GM12891 (cell line): ENCODE data around the gene PDIA2.

Experiments used
- POLR2A ChIP-seq: IDR thresholded peaks from 2 replicates; pipeline ENCODE4 v1.6.1; 2011; ENCODE audit warnings: low read depth, low read length, control low read depth
- POLR2AphosphoS5 ChIP-seq: IDR thresholded peaks from 2 replicates; pipeline ENCODE4 v1.6.1; 2011; ENCODE audit warnings: low read depth, low read length, control low read depth
- POU2F2 ChIP-seq: IDR thresholded peaks from 2 replicates; pipeline ENCODE4 v1.6.1; 2011; ENCODE audit warnings: low read depth, mild to moderate bottlenecking, control low read depth, low read length, moderate library complexity
- TAF1 ChIP-seq: IDR thresholded peaks from 2 replicates; pipeline ENCODE4 v1.6.1; 2011; ENCODE audit warnings: low read depth, low read length, control low read depth

DNA sequence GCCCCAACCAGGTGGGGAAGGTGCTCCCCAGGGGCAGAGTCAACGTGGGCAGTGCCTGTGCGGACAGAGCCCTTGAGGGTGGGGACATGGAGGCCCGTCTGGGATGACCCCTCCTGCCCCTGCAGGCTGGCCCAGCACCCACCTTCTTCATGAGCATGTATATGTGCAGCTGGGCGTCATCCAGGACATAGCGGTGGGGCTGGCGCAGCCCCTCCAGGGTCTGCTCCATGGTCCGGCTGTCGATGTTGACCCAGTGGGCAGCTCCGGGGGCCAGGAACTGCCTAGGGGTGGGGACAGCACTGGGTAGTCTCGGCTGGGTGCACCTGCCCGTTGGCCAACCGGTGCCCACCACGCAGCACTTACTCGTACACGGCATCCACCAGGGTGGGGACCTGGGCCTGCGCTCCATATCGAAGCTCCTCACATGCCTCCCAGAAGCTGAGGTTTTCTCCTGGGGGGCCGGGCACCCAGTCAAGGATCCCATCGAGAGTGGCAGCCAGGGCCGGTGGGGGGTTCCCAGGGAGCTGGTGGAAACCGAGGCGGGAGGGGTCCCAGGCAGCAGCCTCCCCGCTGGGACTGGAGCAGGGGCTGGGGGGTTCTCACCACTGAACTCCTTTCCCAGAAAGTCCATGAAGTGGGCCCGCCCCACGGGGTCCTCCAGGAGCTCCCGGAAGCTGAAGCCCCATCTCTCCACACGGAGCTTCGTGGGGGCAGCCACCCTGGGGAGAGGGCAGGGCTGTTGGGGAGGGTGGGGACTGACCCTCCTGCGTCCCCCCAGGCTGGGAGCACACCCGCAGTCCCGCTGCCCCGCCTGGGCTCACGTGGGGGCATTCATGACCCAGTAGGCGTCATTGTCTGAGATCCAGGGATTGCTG, 12.3 kb upstream of the PDIA2 start:
- TF ChIP-seq POLR2A (no peak), POLR2AphosphoS5 (no peak), POU2F2 (no peak), TAF1 (no peak)
